H1 (cell line): ENCODE data around the gene SRGAP3. TPM values are rescaled to one million over a fixed set of nuclear protein-coding genes. Genes with fewer than 3 reads are reported as not detected.

ENCODE experiments used
- CTCF ChIA-PET: fragments of 300-600 bp; sonication (Branson Sonifier 250); formaldehyde crosslinking; loops from one replicate; lab custom pipeline; 2021; ENCODE audit not compliant: partially characterized antibody; lab: Charles Lee
- POLR2A ChIA-PET: fragments of 300-600 bp; sonication (Branson Sonifier 250); formaldehyde crosslinking; loops from one replicate; lab custom pipeline; 2021; ENCODE audit warnings: inconsistent platforms; ENCODE audit not compliant: partially characterized antibody; lab: Charles Lee
- DNase-seq, 2 experiments: peaks; one replicate each; pipeline versions ENCODE4 v3.0.0 to v3.0.0-alpha.2; 2010 to 2022; ENCODE audit warnings: low spot score in 2 of 2, low read depth in 1 of 2, mixed read lengths in 1 of 2
- FAIRE-seq: peaks from 2 replicates; lab custom pipeline; 2011; peaks lifted over from hg19 to GRCh38; lab: Jason Lieb, UNC
- H2AFZ ChIP-seq: 2 replicates; pipeline ENCODE4 v1.8.1; 2012; ENCODE audit warnings: low read length, inconsistent platforms
- H2AK5ac ChIP-seq: 2 replicates; pipeline ENCODE4 v1.6.1; 2013; ENCODE audit warnings: low read depth, low read length
- H2BK120ac ChIP-seq: replicated peaks from 2 replicates; pipeline ENCODE3; 2013; ENCODE audit warnings: low read depth, low read length, inconsistent platforms
- H2BK12ac ChIP-seq: 2 replicates; pipeline ENCODE4 v1.6.1; 2013; ENCODE audit warnings: low read depth, low read length
- H2BK15ac ChIP-seq: 2 replicates; pipeline ENCODE4 v1.6.1; 2013; ENCODE audit warnings: low read length
- H2BK20ac ChIP-seq: 2 replicates; pipeline ENCODE4 v1.6.1; 2013; ENCODE audit warnings: low read length
- H2BK5ac ChIP-seq: 2 replicates; pipeline ENCODE4 v1.6.1; 2013; ENCODE audit warnings: low read depth, low read length
- H3K14ac ChIP-seq: 2 replicates; pipeline ENCODE4 v1.6.1; 2013; ENCODE audit warnings: inconsistent platforms; ENCODE audit not compliant: insufficient read length
- H3K18ac ChIP-seq: 2 replicates; pipeline ENCODE4 v1.6.1; 2013; ENCODE audit warnings: low read length; ENCODE audit errors: extremely low read depth
- H3K23ac ChIP-seq: 2 replicates; pipeline ENCODE4 v1.6.1; 2013; ENCODE audit warnings: inconsistent platforms; ENCODE audit not compliant: insufficient read length
- H3K23me2 ChIP-seq: 2 replicates; pipeline ENCODE4 v1.6.1; 2013; ENCODE audit warnings: low read depth, low read length
- H3K27ac ChIP-seq: 2 replicates; pipeline ENCODE4 v1.6.1; 2011; ENCODE audit warnings: low read depth, low read length, inconsistent platforms
- H3K27me3 ChIP-seq, 4 experiments: replicated peaks in 1 of 4; 1 replicate in 1 of 4; 2 replicates in 3 of 4; pipeline versions ENCODE4 v1.6.1 to v1.8.1; 2011 to 2013; ENCODE audit warnings: low read length in 3 of 4, mild to moderate bottlenecking in 3 of 4, inconsistent platforms in 2 of 4, mixed read lengths in 2 of 4, moderate library complexity in 1 of 4; ENCODE audit not compliant: control insufficient read depth in 3 of 4, insufficient read depth in 3 of 4; ENCODE audit errors: extremely low read depth in 1 of 4
- H3K36me3 ChIP-seq, 4 experiments: 2 replicates each; pipeline versions ENCODE4 v1.6.1 to v1.8.1; 2011 to 2013; ENCODE audit warnings: mild to moderate bottlenecking in 4 of 4, low read length in 3 of 4, moderate library complexity in 2 of 4, control low read depth in 1 of 4, inconsistent platforms in 1 of 4; ENCODE audit not compliant: insufficient read depth in 4 of 4, control insufficient read depth in 2 of 4
- H3K4ac ChIP-seq: replicated peaks from 2 replicates; pipeline ENCODE3; 2013; ENCODE audit warnings: low read length, low read depth, mixed read lengths, inconsistent platforms; ENCODE audit not compliant: insufficient read length
- H3K4me1 ChIP-seq, 4 experiments: replicated peaks in 1 of 4; 1 replicate in 1 of 4; 2 replicates in 3 of 4; pipeline versions ENCODE4 v1.6.1 to v1.8.1; 2011 to 2013; ENCODE audit warnings: low read length in 3 of 4, inconsistent platforms in 2 of 4, mixed read lengths in 1 of 4; ENCODE audit not compliant: insufficient read depth in 4 of 4, control insufficient read depth in 3 of 4
- H3K4me2 ChIP-seq, 2 experiments: 2 replicates each; pipeline versions ENCODE4 v1.6.1 to v1.8.1; 2011 to 2013; ENCODE audit warnings: low read depth in 2 of 2, low read length in 2 of 2, control low read depth in 1 of 2, inconsistent platforms in 1 of 2, mild to moderate bottlenecking in 1 of 2; ENCODE audit not compliant: insufficient read depth in 1 of 2
- H3K4me3 ChIP-seq, 4 experiments: fragments of 200-600, 300-600 bp in 1 of 4; sonication (generic), shearing (Covaris generic), sonication (Bioruptor Twin) in 1 of 4; 2 replicates each; pipeline versions ENCODE4 v1.5.1 to v1.8.1; 2011 to 2016; ENCODE audit warnings: low read length in 4 of 4, low read depth in 3 of 4, control low read depth in 2 of 4, inconsistent platforms in 2 of 4, mild to moderate bottlenecking in 2 of 4, mixed read lengths in 1 of 4, moderate library complexity in 1 of 4; ENCODE audit not compliant: insufficient read depth in 2 of 4; ENCODE audit errors: extremely low read depth in 1 of 4
- H3K56ac ChIP-seq: replicated peaks from 2 replicates; pipeline ENCODE3; 2013; ENCODE audit warnings: low read depth, mild to moderate bottlenecking, mixed read lengths, low read length, inconsistent platforms; ENCODE audit not compliant: insufficient read length
- H3K79me1 ChIP-seq: 2 replicates; pipeline ENCODE4 v1.6.1; 2013; ENCODE audit warnings: low read depth, low read length, control low read depth
- H3K79me2 ChIP-seq, 2 experiments: 2 replicates each; pipeline versions ENCODE4 v1.6.1 to v1.8.1; 2012 to 2013; ENCODE audit warnings: low read length in 2 of 2, mild to moderate bottlenecking in 2 of 2, inconsistent platforms in 1 of 2; ENCODE audit not compliant: insufficient read depth in 2 of 2, control insufficient read depth in 1 of 2
- H3K9ac ChIP-seq, 4 experiments: replicated peaks in 1 of 4; 1 replicate in 1 of 4; 2 replicates in 3 of 4; pipeline versions ENCODE4 v1.6.1 to v1.8.1; 2011 to 2013; ENCODE audit warnings: low read depth in 3 of 4, low read length in 3 of 4, control low read depth in 2 of 4, mild to moderate bottlenecking in 2 of 4, moderate library complexity in 2 of 4, inconsistent platforms in 1 of 4; ENCODE audit errors: extremely low read depth in 1 of 4
- H3K9me3 ChIP-seq, 2 experiments: 2 replicates each; pipeline versions ENCODE4 v1.6.1 to v1.8.1; 2012 to 2013; ENCODE audit warnings: mild to moderate bottlenecking in 2 of 2, moderate library complexity in 2 of 2, control low read depth in 1 of 2, inconsistent platforms in 1 of 2, low read depth in 1 of 2, low read length in 1 of 2, mixed read lengths in 1 of 2; ENCODE audit not compliant: insufficient read depth in 2 of 2
- H4K20me1 ChIP-seq, 2 experiments: replicated peaks in 1 of 2; 2 replicates each; pipeline versions ENCODE3 to v1.8.1; 2011 to 2013; ENCODE audit warnings: inconsistent platforms in 2 of 2, low read length in 2 of 2, mild to moderate bottlenecking in 1 of 2; ENCODE audit not compliant: insufficient read depth in 2 of 2, control insufficient read depth in 1 of 2
- H4K5ac ChIP-seq: 2 replicates; pipeline ENCODE4 v1.6.1; 2013; ENCODE audit warnings: low read length, low read depth, mixed read lengths, inconsistent platforms; ENCODE audit not compliant: insufficient read length
- H4K8ac ChIP-seq: 2 replicates; pipeline ENCODE4 v1.8.0; 2013; ENCODE audit warnings: mild to moderate bottlenecking, moderate library complexity, low read length, inconsistent platforms; ENCODE audit not compliant: insufficient read depth; ENCODE audit errors: extremely low read depth
- H4K91ac ChIP-seq: replicated peaks from 2 replicates; pipeline ENCODE3; 2013; ENCODE audit warnings: low read length, mixed read lengths, inconsistent platforms; ENCODE audit not compliant: insufficient read length
- CEBPB ChIP-seq: IDR thresholded peaks from 2 replicates; pipeline ENCODE4 v1.6.1; 2012; ENCODE audit warnings: low read depth, low read length
- CHD1 ChIP-seq: IDR thresholded peaks from 2 replicates; pipeline ENCODE4 v1.6.1; 2012; ENCODE audit warnings: low read depth, low read length, improper control_type of control experiment
- EGR1 ChIP-seq: IDR thresholded peaks from 2 replicates; pipeline ENCODE4 v1.6.1; 2011; ENCODE audit warnings: low read depth, low read length, borderline replicate concordance
- GABPA ChIP-seq: IDR thresholded peaks from 2 replicates; pipeline ENCODE4 v1.6.1; 2011; ENCODE audit warnings: mild to moderate bottlenecking, low read length, moderate library complexity, borderline replicate concordance; ENCODE audit not compliant: insufficient read depth
- JUN ChIP-seq: IDR thresholded peaks from 2 replicates; pipeline ENCODE4 v1.6.1; 2011; ENCODE audit warnings: low read depth, mild to moderate bottlenecking, improper control_type of control experiment, low read length
- MAX ChIP-seq: IDR thresholded peaks from 2 replicates; pipeline ENCODE4 v1.6.1; 2012; ENCODE audit warnings: inconsistent platforms
- NANOG ChIP-seq: IDR thresholded peaks from 2 replicates; pipeline ENCODE4 v1.6.1; 2011; ENCODE audit warnings: low read length, low read depth, mild to moderate bottlenecking, inconsistent platforms; ENCODE audit not compliant: insufficient read depth, poor library complexity, severe bottlenecking
- PHF8 ChIP-seq: fragments of 200-600 bp; sonication (generic); conservative IDR thresholded peaks from 2 replicates; pipeline ENCODE4 v1.7.1; 2012; ENCODE audit warnings: low read depth, mild to moderate bottlenecking, inconsistent platforms, low read length, moderate library complexity
- POLR2AphosphoS5 ChIP-seq: IDR thresholded peaks from 2 replicates; pipeline ENCODE4 v1.6.1; 2011; ENCODE audit warnings: low read depth, low read length
- RFX5 ChIP-seq: IDR thresholded peaks from 2 replicates; pipeline ENCODE4 v1.6.1; 2011; ENCODE audit warnings: low read depth, low read length, improper control_type of control experiment, borderline replicate concordance
- SP2 ChIP-seq: IDR thresholded peaks from 2 replicates; pipeline ENCODE4 v1.6.1; 2012; ENCODE audit warnings: mild to moderate bottlenecking, low read length, inconsistent platforms
- TAF7 ChIP-seq: optimal IDR thresholded peaks from 2 replicates; pipeline ENCODE3; 2011; ENCODE audit warnings: low read depth, mild to moderate bottlenecking, inconsistent platforms, low read length, moderate library complexity, borderline replicate concordance
- TBP ChIP-seq: IDR thresholded peaks from 2 replicates; pipeline ENCODE4 v1.6.1; 2011; ENCODE audit warnings: low read depth, low read length, improper control_type of control experiment
- YY1 ChIP-seq: IDR thresholded peaks from 2 replicates; pipeline ENCODE4 v1.6.1; 2011; ENCODE audit warnings: low read depth, mild to moderate bottlenecking, low read length
- WGBS, 2 experiments: shearing (Covaris generic) in 1 of 2; methylation state at CpG; one replicate each; pipeline versions ENCODE4 v1.1.6 to v1.1.7; 2013 to 2015; ENCODE audit warnings: low lambda C conversion rate in 2 of 2, mixed read lengths in 2 of 2, inconsistent platforms in 1 of 2, low coverage in 1 of 2, missing lambda C conversion rate in 1 of 2; ENCODE audit not compliant: insufficient replicate concordance in 2 of 2, insufficient coverage in 1 of 2, insufficient read length in 1 of 2; ENCODE audit errors: extremely low coverage in 1 of 2, missing lambda C conversion rate in 1 of 2; 5-methylcytosine and 5-hydroxymethylcytosine counted together
- polyA plus RNA-seq, 7 experiments: library from polyadenylated mRNA; depleted of rRNA in 3 of 7; stranded (reverse) in 5 of 7; unstranded in 2 of 7; fragments of >200 nt in 5 of 7; fragments of 200-250 nt in 2 of 7; gene quantifications; 1 replicate in 5 of 7; 2 replicates in 1 of 7; 4 replicates in 1 of 7; pipeline versions ENCODE4 v1.2.1 to v1.2.3, GENCODE V29; 2011 to 2013; ENCODE audit warnings: missing spikeins in 2 of 7, mixed read lengths in 2 of 7
- total RNA-seq: library from RNA; stranded (reverse); fragmentation: NEBNext Ultra II Directional; extraction: Animal tissue kit (Norgen Biotek cat#: 25700); gene quantifications from 2 replicates; pipeline ENCODE4 v1.2.1, GENCODE V29; 2021
- TF ChIP-seq, protein P1 (sequence below): IDR thresholded peaks from 2 replicates; pipeline ENCODE4 v1.6.1; 2011; ENCODE audit warnings: low read depth, mild to moderate bottlenecking, low read length; ENCODE audit not compliant: insufficient read depth

Gene SRGAP3
- total and polyA plus RNA-seq, 2 of the 8 experiments (the other 6 are each of a cell fraction or from before 2014, with no cell fraction given): 5.8 to 11.4 TPM

GRCh38 chr3:9173445-9173844, 76.0 kb downstream of the SRGAP3 start:
- Histone ChIP-seq H3K18ac (no peak overlapping the region), H3K79me1 (no peaks in the 10 kb centered on the region), H3K79me2 (no peaks in the 10 kb centered on the region), H3K4ac (no peak overlapping the region), H4K8ac (no peak overlapping the region), H3K9me3 (no peaks in the 10 kb centered on the region), H2BK12ac (no peak overlapping the region), H3K4me2 (no peak overlapping the region), H3K4me3 (no peak overlapping the region), H2BK20ac (no peak overlapping the region), H3K9ac (no peak overlapping the region), H2AFZ (no peak overlapping the region), H2BK120ac (no peak overlapping the region), H3K23ac (no peak overlapping the region), H3K4me1 (no peaks in the 10 kb centered on the region; a peak in 2 of 7 replicates), H3K56ac (no peak overlapping the region), H4K20me1 (no peaks in the 10 kb centered on the region), H2AK5ac (no peak overlapping the region), H3K14ac (no peak overlapping the region), H4K5ac (no peak overlapping the region), H2BK15ac (no peak overlapping the region), H3K27me3 (no peaks in the 10 kb centered on the region), H3K23me2 (no peaks in the 10 kb centered on the region), H4K91ac (no peak overlapping the region), H2BK5ac (no peak overlapping the region), H3K36me3 (no peaks in the 10 kb centered on the region), H3K27ac (no peak overlapping the region)
- ChIA-PET CTCF (interaction anchor here (0.6 to 1.7 kb wide), 2 partner anchors 63 to 202 kb away, joined by 3 to 5 read pairs; no protein-coding TSS in a partner anchor), POLR2A (no interaction called here)
- DNase-seq (no peak), FAIRE-seq (no peak)
- WGBS, 2 experiments: 83% methylated on average over 5 of the region's 5 CpGs; no CpG with 5 or more reads in 1 of the 2 experiments
- no peak for TF ChIP-seq YY1
- TF ChIP-seq JUN: no peak
- no peak for TF ChIP-seq TBP
- TF ChIP-seq, protein P1, sequence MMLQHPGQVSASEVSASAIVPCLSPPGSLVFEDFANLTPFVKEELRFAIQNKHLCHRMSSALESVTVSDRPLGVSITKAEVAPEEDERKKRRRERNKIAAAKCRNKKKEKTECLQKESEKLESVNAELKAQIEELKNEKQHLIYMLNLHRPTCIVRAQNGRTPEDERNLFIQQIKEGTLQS: no peak
- TF ChIP-seq GABPA: no peak
- TF ChIP-seq RFX5: no peak
- TF ChIP-seq CEBPB: no peak
- TF ChIP-seq NANOG: no peak
- no peak for TF ChIP-seq PHF8
- no peak for TF ChIP-seq TAF7
- TF ChIP-seq POLR2AphosphoS5: no peak
- TF ChIP-seq EGR1: no peak
- no peak for TF ChIP-seq MAX
- TF ChIP-seq CHD1: no peak
- TF ChIP-seq SP2: no peak
